KOPT-K1 (cell line): Measurements from ENCODE around the gene RPP38.
A peak's percentile ranks its signal among the peaks of the same experiment; 100 is the strongest.

Experiments used
- H3K27ac ChIP-seq: fragments of 200-600 bp; sonication (generic); 2 replicates; pipeline ENCODE4 v1.5.1; 2016; ENCODE audit warnings: antibody characterized with exemption, mild to moderate bottlenecking, low read depth, low read length; ENCODE audit not compliant: poor library complexity, severe bottlenecking
- H3K36me3 ChIP-seq: fragments of 200-600 bp; sonication (generic); 2 replicates; pipeline ENCODE4 v1.5.1; 2017; ENCODE audit warnings: antibody characterized with exemption, mild to moderate bottlenecking, low read length, moderate library complexity; ENCODE audit not compliant: insufficient read depth
- H3K9me3 ChIP-seq: fragments of 200-600 bp; sonication (generic); 2 replicates; pipeline ENCODE4 v1.5.1; 2017; ENCODE audit warnings: antibody characterized with exemption, low read length, mild to moderate bottlenecking; ENCODE audit not compliant: insufficient read depth, poor library complexity, severe bottlenecking

RPP38 gene

GRCh38 chr10:15097011-15097812 lies at the start of gene RPP38:
TSS of gene RPP38 (plus strand) at chr10:15097355. CDS start at chr10:15103315, 5,960 bp downstream.
- H3K27ac ChIP-seq, result peak within 1 kb of the TSS; percentile 80

GRCh38 chr10:15049533-15049932 lies 47.6 kb upstream of the RPP38 start:
- no peak overlapping the region for H3K27ac ChIP-seq
- H3K9me3 ChIP-seq, result no peaks in the 10 kb centered on the region
- no peaks in the 10 kb centered on the region for H3K36me3 ChIP-seq

More at GRCh38 chr10:15097011-15097812, at the start of gene RPP38:
- no peaks in the 10 kb centered on the region for H3K9me3 ChIP-seq
- peaks cover 23% of the 10 kb centered on the region for H3K36me3 ChIP-seq

- Histone ChIP-seq H3K27ac (no peak overlapping the region), H3K36me3 (no peaks in the 10 kb centered on the region), H3K9me3 (no peaks in the 10 kb centered on the region)
Observed at GRCh38 chr10:15052121-15052520, 45.0 kb upstream of the RPP38 start.

- H3K9me3 ChIP-seq, result no peaks in the 10 kb centered on the region
- H3K27ac ChIP-seq, result no peak overlapping the region
- no peaks in the 10 kb centered on the region for H3K36me3 ChIP-seq
Observed at GRCh38 chr10:15053061-15053460, 44.1 kb upstream of the RPP38 start.

- H3K9me3 ChIP-seq, result peaks cover 15% of the 10 kb centered on the region
- H3K27ac ChIP-seq, result no peak overlapping the region
- no peaks in the 10 kb centered on the region for H3K36me3 ChIP-seq
Observed at GRCh38 chr10:15058689-15059088, 38.5 kb upstream of the RPP38 start.

GRCh38 chr10:15059914-15060313 lies 37.2 kb upstream of the RPP38 start:
- Histone ChIP-seq H3K9me3 (peaks cover 16% of the 10 kb centered on the region), H3K27ac (no peak overlapping the region), H3K36me3 (no peaks in the 10 kb centered on the region)

- H3K27ac ChIP-seq, result no peak overlapping the region
Observed at GRCh38 chr10:15060638-15061037, 36.5 kb upstream of the RPP38 start.

GRCh38 chr10:15067154-15067553 lies 30.0 kb upstream of the RPP38 start:
- Histone ChIP-seq H3K9me3 (peaks cover 11% of the 10 kb centered on the region), H3K27ac (no peak overlapping the region), H3K36me3 (no peaks in the 10 kb centered on the region)

More at GRCh38 chr10:15060638-15061037, 36.5 kb upstream of the RPP38 start:
- no peaks in the 10 kb centered on the region for H3K36me3 ChIP-seq
- H3K9me3 ChIP-seq, result peaks cover 24% of the 10 kb centered on the region

- H3K36me3 ChIP-seq, result no peaks in the 10 kb centered on the region
- no peak overlapping the region for H3K27ac ChIP-seq
- H3K9me3 ChIP-seq, result peaks cover 11% of the 10 kb centered on the region
Observed at GRCh38 chr10:15068802-15069201, 28.4 kb upstream of the RPP38 start.

GRCh38 chr10:15069230-15069629 lies 27.9 kb upstream of the RPP38 start:
- Histone ChIP-seq H3K36me3 (no peaks in the 10 kb centered on the region), H3K27ac (no peak overlapping the region), H3K9me3 (peaks cover 11% of the 10 kb centered on the region)

GRCh38 chr10:15072358-15072757 lies 24.8 kb upstream of the RPP38 start:
- H3K27ac ChIP-seq, result no peak overlapping the region
- H3K36me3 ChIP-seq, result no peaks in the 10 kb centered on the region
- no peaks in the 10 kb centered on the region for H3K9me3 ChIP-seq

- Histone ChIP-seq H3K9me3 (no peaks in the 10 kb centered on the region), H3K27ac (no peak overlapping the region)
Observed at GRCh38 chr10:15075421-15075820, 21.7 kb upstream of the RPP38 start.

GRCh38 chr10:15083674-15084501 lies 13.3 kb upstream of the RPP38 start:
- H3K9me3 ChIP-seq, result no peaks in the 10 kb centered on the region
- H3K36me3 ChIP-seq, result no peaks in the 10 kb centered on the region
- H3K27ac ChIP-seq, result no peak overlapping the region

More at GRCh38 chr10:15075421-15075820, 21.7 kb upstream of the RPP38 start:
- no peaks in the 10 kb centered on the region for H3K36me3 ChIP-seq

- Histone ChIP-seq H3K27ac (no peak overlapping the region), H3K36me3 (no peaks in the 10 kb centered on the region), H3K9me3 (no peaks in the 10 kb centered on the region)
Observed at GRCh38 chr10:15084502-15084922, 12.6 kb upstream of the RPP38 start.
